ENCODE results near the gene PNMA1.

The PNMA1 gene

DNA sequence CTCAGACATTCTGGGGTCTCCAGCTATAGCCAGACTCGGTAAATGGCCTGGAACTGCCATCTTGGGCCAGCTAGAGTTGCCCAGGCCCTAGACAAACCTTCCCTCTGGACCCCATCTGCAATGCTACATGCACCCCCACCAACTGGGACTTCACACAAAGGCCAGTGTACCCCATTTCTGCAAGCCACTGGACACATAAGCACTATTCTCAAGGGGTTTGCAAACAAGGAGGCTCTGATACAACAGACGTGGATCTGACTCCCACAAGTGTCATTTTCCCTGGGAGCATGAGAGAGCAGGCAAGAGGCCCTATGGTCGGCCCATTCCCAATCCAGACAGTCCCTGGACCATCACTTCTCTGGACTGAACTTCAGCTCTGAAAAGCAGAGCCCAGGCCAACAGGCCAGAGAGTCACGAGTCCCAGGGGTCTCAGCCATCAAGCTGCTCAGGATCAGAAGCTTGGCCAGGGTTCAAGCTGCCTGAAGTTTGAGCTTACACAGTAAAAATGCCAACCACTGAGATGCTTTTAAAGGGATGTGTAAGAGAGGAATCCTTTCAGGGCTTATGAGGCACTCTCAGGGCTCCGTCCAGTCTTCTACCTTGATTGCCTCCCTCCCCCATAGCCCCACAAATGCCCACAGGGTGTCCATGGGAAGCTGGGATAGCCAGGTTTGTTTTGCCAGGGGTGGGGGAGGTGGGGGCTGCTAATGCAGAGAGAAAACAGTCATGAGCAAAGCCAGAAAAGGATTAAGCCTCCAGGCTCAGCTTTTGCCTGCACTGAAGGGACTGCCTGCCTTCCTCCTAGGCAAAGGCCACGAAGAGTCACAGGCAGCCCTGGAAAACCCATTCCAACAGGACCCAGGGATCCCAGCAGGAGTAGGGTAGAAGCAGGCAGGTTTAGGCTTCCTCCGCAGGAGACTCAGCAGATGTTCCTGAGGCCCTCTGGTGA lies 31.7 kb upstream of the PNMA1 start:
- TF ChIP-seq ZNF274 (IDR thresholded peaks at IDR 0.05; ENCODE audit: low read depth, low read length): no peak

DNA sequence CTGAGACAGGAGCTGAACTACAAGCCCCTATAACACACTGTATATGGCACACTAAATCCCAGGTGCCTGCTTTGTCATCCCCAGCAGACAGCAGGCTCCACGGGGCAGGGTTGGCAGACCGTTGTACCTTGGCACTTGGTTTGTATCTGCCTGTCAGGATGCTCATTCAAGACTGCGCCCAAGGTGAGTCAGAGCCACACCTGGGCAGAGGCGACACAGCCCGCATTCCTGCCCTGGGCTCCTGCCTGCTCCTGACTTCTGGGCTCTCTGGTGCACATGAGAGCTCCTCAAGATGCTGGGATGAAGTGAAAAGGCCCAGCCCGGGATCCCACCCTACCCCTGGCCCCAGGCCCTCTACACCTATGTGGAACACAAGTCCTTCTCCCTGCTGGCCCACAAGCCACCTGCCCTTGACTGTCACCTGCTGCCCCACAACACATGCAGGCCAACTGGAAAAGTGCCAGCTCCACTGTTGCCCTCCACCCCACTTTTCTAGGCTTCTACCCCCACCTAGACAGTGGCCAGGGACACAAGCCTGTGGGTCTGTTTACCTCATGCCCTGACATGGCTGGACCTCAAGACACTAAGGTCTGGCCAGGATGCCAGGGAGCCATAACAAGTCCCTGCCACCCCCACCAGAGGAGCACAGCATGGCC lies 30.8 kb upstream of the PNMA1 start:
- H3K4me3 ChIP-seq (ENCODE audit: low read length): no peak overlapping the region
- no peak for TF ChIP-seq ZNF274 (IDR thresholded peaks at IDR 0.05; ENCODE audit: low read depth, low read length)

More for the DNA sequence above, 31.7 kb upstream of the PNMA1 start:
- no peak overlapping the region for H3K4me3 ChIP-seq (ENCODE audit: low read length)

DNA sequence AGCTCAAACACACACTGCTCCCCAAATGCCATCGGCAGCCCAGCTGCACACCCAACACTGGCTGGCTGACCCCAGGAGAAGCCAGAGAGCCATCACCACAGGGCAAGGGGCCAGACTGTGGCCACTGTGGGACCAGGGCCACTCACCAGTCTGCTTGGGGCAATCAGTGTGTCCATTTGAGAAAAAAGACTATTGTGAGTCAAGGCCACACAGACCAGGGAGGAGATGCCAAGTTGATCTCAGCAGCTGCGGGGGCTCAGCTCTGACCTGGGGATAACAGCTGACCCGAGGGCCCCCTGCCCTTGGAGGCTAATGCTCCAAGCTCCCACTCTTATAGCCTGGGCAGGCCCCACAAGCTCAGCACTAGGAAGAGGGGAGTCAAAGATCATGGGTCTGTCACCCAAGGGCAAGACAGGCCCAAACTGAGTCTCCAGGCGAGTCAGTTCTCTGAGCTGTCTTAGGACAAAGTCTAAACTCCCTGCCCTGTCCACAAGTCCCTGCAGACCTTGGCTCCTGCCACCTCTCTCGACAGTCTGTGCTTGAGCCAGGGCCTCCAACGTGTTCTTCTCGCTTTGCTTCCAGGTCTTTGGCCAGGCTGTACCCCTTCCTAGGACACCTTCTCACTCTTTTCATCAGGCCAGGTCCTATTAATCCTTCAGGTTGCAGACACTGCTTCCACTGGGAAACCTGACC lies 30.1 kb upstream of the PNMA1 start:
- H3K4me3 ChIP-seq (ENCODE audit: low read length): peak overlapping the region; percentile 4; the same call in 1 of the 2 replicates
- TF ChIP-seq ZNF274 (IDR thresholded peaks at IDR 0.05; ENCODE audit: low read depth, low read length): no peak

DNA sequence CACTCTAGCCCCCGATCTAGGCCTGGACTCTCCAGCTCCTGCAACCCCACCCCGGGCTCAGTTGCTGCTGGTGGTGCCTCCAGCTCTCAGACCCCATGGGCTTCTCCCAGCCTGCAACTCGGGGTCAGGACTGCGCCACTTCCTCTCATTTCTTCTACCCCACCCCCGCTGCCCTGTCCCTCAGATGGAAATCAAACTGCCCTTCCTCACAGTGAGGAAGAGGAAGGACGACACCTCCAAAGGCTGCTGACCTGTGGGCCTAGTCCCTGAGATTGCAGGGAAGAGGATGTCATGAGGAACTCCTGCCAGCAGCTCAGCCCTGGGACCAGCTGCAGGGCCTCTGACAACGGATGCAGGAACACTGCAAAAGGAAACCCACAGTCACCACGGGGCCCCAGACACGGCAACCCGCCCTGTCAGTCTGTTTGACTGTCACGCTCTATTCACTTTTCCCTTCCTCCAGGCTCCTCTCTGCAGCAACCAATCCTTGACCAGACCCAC lies 29.3 kb upstream of the PNMA1 start:
- H3K4me3 ChIP-seq (ENCODE audit: low read length): peak overlapping the region; percentile 25; the same call in 1 of the 2 replicates
- no peak for TF ChIP-seq ZNF274 (IDR thresholded peaks at IDR 0.05; ENCODE audit: low read depth, low read length)

DNA sequence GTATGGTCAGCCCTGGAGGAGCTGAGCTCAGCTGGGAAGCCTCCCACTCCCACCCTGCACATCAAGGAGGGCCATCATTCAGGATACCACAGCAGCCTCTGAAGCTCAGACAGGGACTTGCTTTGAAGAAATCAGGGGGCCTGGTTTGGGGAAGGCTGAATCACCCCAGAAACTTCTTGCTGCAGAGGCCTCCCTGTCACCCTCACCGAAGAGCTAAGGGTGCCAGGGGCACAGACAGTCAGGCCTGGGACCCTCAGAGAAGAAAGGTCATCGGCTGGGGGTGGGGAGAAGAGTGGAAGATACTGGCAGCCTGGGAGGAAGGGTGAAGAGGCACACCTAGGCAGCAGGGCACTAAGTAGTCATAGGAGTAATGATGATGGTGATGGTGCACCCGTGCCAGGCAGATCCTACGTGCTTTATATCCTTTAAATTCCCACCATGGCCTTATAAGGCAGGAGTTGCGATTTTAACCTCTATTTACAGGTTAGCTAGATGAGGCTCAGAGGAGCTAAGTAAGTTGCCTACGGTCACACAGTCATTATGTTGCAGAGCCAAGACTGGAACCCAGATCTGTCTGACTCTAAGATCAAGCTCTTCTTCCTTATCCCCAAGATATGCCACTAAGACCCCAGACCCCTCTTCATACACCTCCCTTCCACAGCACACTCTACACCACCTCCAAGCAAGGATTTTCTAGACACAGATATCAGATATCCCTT lies 28.5 kb upstream of the PNMA1 start:
- peak overlapping the region; percentile 25; the same call in 1 of the 2 replicates for H3K4me3 ChIP-seq (ENCODE audit: low read length)
- TF ChIP-seq ZNF274 (IDR thresholded peaks at IDR 0.05; ENCODE audit: low read depth, low read length): no peak

DNA sequence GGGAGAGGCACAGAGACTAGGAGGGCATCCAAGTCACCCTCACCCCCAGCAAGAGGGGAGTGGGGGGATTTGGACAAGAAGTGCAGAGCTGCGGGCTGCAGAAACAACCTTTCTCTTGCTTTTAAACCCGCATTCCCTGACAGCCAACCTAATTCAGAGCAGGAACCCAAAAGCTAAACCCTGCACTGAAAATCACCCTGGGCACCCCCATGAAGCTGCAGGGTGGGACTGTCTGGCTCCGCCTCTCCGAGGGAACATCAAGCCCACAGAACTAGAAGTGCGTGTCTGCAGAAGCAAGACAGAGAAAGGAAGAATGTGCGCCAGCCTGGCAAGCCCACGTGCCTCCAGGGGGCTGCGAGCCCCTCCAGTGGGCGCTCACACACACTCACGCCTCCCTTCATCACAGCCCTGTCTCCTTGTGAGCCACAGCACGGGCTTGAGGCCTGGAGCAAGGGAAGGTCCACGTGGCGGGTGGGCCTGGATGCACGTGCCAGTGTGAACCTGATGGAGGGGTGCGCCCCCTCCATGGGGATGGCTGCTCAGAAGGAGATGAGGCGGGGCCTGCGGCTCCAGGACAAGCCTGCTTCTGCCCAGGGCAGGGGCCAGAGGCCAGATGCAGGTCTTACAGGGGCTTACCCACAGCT lies 27.8 kb upstream of the PNMA1 start:
- peak overlapping the region; percentile 25; the same call in 1 of the 2 replicates for H3K4me3 ChIP-seq (ENCODE audit: low read length)
- no peak for TF ChIP-seq ZNF274 (IDR thresholded peaks at IDR 0.05; ENCODE audit: low read depth, low read length)

DNA sequence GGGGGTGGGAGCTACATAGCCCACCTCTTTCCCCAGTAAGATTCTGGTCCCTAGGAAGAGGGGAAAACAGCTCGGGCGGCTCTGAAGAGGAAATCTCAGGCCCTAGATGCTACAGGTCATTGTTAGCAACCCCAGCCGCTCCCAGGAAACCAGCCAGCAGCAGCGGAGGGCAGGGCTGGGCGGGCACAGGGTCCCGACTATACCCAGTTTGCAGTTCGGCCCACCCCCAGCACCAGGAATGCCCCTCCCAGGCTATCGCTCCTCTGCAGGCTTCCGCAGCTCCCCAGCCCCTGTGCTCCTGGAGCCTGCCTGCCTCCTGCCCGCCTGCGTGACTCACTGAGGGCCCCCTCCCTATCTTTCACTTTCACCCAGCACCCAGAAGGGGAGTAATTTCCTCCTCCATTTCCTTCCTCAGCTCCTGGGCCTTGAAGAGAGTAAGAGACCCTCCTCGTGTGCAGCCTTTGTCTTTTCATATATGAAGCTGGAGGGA lies 27.2 kb upstream of the PNMA1 start:
- no peak for TF ChIP-seq ZNF274 (IDR thresholded peaks at IDR 0.05; ENCODE audit: low read depth, low read length)
- peak overlapping the region; percentile 25; the same call in 1 of the 2 replicates for H3K4me3 ChIP-seq (ENCODE audit: low read length)

DNA sequence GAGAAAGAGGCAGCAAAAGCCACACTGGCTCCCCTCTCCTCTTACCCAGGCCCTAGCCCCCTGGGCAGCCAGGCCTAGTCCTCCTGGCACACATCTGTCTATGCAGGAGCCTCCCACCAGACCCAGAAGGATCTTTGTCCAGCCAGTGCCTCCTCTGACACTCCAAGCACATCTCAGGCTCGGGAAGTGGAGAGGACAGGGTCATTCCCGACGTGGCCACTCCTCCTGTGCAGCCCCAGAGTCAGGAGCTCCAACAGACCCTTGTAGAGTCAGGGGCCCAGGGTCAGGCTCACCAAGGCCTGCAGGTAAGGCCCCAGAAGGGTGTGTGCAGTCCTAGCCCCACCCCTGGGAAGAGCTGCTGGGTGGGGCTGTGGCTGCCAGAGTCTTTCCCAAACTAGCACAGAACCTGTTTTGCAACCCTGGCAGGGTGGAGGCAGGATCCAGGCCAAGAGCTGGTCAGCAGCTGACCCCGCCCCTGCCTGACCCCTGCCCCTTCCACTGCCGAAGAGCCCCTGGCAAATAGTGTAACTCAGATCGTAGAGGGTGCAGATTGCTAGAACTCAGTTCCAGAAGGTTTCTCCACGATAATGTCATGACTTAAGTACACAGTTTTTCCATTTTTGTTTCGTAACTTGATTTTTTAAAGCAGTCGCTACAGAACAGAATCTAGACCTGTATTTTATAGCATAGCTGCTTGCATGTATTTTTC lies 26.6 kb upstream of the PNMA1 start:
- no peak overlapping the region; the same call in 1 of the 2 replicates for H3K4me3 ChIP-seq (ENCODE audit: low read length)
- TF ChIP-seq ZNF274 (IDR thresholded peaks at IDR 0.05; ENCODE audit: low read depth, low read length): no peak

DNA sequence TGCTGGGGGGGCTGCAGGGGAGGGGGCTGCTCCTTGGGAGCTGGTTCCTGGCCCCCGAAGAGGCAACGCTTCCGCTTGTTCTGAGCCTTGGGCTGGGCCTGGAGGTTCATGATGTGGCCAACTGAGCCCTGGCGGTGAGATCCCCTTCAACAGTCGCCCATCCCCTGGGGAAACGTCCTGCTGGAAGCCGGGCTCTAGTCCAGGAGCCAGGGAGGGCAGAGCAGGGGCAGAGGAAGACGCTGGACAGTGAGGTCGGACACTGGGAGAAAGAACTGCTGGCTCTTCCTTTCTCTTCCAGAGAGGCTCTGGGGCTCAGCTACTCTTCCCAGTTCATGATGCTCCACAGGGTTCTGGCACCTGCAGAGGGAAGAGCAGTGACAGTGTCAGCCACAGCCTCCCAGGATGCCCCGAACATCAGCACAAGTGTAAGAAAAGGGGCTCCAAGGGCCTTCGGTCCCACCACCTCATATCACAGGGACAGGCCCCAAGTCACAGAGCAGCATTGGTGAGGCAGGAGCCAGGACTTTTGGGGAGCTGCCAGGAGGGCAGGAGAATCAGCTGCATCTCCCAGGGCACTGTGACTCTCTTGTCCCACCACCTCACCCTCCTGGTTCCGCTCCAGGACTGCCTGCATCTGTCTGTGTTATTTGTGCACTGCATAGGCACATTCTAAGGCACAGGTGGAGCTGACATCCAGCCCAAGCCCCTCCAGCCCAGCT lies 25.9 kb upstream of the PNMA1 start:
- TF ChIP-seq ZNF274 (IDR thresholded peaks at IDR 0.05; ENCODE audit: low read depth, low read length): no peak
- H3K4me3 ChIP-seq (ENCODE audit: low read length): no peak overlapping the region

DNA sequence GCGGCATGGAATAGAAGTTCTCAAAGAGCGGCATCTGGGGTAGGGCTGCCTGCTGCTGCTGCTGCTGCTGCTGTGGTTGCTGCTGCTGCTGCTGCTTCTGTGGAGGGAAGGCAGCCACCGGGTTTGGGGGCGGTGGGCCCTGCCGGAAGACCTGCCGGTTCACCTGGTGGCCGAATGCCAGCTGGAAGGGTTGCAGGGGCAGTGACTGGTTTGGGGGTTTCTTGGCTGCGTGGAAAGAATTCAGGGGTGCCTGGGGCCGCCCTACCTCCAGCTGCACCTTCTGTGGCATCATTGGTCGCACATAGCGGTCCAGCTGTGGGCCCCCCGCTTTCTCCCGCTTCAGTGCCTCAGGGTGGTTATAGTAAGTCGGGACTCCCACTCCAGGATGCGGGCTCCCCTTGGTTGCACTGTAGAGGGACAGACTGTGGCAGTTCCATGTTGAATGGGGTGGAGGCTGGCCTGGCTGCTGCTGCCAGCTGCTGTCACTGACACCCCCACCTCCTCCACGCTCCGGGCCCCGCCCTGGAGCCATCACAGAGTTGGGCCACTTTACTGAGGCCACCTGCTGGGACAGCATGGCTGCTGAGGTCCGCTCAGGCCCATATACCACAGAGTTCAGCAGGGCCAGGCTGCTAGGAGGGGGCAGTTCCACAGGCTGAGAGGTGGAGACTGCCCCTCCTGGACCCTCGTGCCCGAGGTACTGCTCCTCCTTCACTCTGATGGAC lies 25.2 kb upstream of the PNMA1 start:
- TF ChIP-seq ZNF274 (IDR thresholded peaks at IDR 0.05; ENCODE audit: low read depth, low read length): no peak
- no peak overlapping the region for H3K4me3 ChIP-seq (ENCODE audit: low read length)

DNA sequence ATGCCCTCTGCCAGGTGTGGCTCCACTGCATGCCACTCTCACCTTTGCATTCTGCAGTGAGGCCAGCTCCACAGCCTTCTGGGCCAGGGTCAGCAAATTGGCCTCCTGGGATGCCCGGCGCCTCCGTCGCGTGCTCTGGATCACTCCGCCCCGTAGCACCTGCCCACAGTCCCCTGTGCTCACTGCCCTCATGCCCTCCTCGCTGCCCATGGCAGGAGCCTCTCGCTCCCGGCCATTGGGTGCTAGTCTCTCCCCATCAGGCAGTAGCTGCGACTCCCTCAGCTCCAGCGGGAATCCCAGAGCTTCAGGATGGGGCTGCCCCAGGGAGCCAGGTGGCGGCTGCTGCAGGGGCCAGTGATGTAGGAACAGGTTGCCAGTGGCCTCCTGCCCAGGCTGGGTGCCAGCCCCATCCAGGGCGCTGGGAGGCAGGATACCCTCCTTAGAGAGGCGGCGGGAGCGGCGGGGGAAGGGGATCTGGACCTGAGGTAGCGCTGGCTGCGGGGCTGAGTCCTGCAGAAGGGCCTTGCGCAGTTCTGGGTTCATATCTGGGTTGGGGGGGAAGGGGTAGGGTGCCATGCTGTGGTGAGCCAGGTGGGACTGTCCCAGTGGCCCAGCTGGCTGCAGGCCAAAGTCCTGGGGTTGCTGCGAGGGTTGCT lies 24.5 kb upstream of the PNMA1 start:
- TF ChIP-seq ZNF274 (IDR thresholded peaks at IDR 0.05; ENCODE audit: low read depth, low read length): no peak
- H3K4me3 ChIP-seq (ENCODE audit: low read length): no peak overlapping the region

Data from GM08714 (cell line).